MCF 10A (cell line): ENCODE data around the gene CHIT1. TPM values are rescaled to one million over a fixed set of nuclear protein-coding genes. Genes with fewer than 3 reads are reported as not detected.

ENCODE experiments used
- BruUV-seq: library from RNA; stranded (reverse); fragments of 400-500 nt; replicated peaks from 2 replicates; lab custom pipeline; 2021; lab: Mats Ljungman, UMichigan
- CTCF ChIA-PET: fragments of 300-600 bp; sonication (Branson Sonifier 250); formaldehyde crosslinking; extraction: SDS; loops from one replicate; lab custom pipeline; 2021; ENCODE audit warnings: antibody characterized with exemption, inconsistent platforms; lab: Yijun Ruan, JAX
- POLR2A ChIA-PET: fragments of 300-600, 350-650 bp; sonication (Branson Sonifier 250); formaldehyde crosslinking; extraction: SDS; loops from one replicate; lab custom pipeline; 2020; ENCODE audit warnings: antibody characterized with exemption, inconsistent platforms; lab: Yijun Ruan, JAX
- DNase-seq: peaks from one replicate; pipeline ENCODE4 v3.0.0-alpha.2; 2018; ENCODE audit not compliant: unreplicated experiment
- H3K27ac Mint-ChIP-seq: one replicate; pipeline ENCODE4 v1.8.0; 2022; ENCODE audit warnings: mild to moderate bottlenecking, low read depth, mixed read lengths; ENCODE audit not compliant: unreplicated experiment
- H3K27me3 Mint-ChIP-seq: one replicate; pipeline ENCODE4 v1.8.0; 2022; ENCODE audit warnings: mixed read lengths; ENCODE audit not compliant: insufficient read depth, unreplicated experiment
- H3K36me3 Mint-ChIP-seq: one replicate; pipeline ENCODE4 v1.8.0; 2022; ENCODE audit warnings: mild to moderate bottlenecking, moderate library complexity, mixed read lengths; ENCODE audit not compliant: insufficient read depth, unreplicated experiment
- H3K4me1 Mint-ChIP-seq: one replicate; pipeline ENCODE4 v1.8.0; 2022; ENCODE audit warnings: mixed read lengths; ENCODE audit not compliant: insufficient read depth, unreplicated experiment
- H3K4me3 Mint-ChIP-seq: one replicate; pipeline ENCODE4 v1.8.0; 2022; ENCODE audit warnings: mild to moderate bottlenecking, moderate library complexity, mixed read lengths; ENCODE audit not compliant: unreplicated experiment
- H3K9me3 Mint-ChIP-seq: one replicate; pipeline ENCODE4 v1.8.0; 2022; ENCODE audit warnings: mixed read lengths; ENCODE audit not compliant: unreplicated experiment
- CTCF ChIP-seq: fragments of 200-600 bp; IDR thresholded peaks from one replicate; pipeline ENCODE4 v1.8.0; 2022; ENCODE audit warnings: antibody characterized with exemption, mild to moderate bottlenecking; ENCODE audit not compliant: unreplicated experiment
- intact Hi-C: fragments of 100-400 bp; cut with micrococcal nuclease; formaldehyde crosslinking; loops from 2 replicates; pipeline ENCODE4 v1.14.1; 2022
- total RNA-seq: library from RNA; stranded (reverse); gene quantifications from 2 replicates; pipeline ENCODE4 v1.2.3, GENCODE V29; 2022

The CHIT1 gene
- total RNA-seq, 1 experiment from 2014 or later = not detected

GRCh38 chr1:203210350-203210749 is 19.1 kb downstream of the CHIT1 start:
- Mint-ChIP-seq H3K9me3 (no peaks in the 10 kb centered on the region), H3K27me3 (peaks cover 11% of the 10 kb centered on the region), H3K36me3 (no peaks in the 10 kb centered on the region), H3K4me1 (no peaks in the 10 kb centered on the region), H3K4me3 (no peak overlapping the region), H3K27ac (no peak overlapping the region)
- ChIA-PET POLR2A (interaction anchor here (0.7 to 1.2 kb wide), 3 partner anchors 23 to 174 kb away, joined by 3 read pairs; no protein-coding TSS in a partner anchor), CTCF (interaction anchor here (0.6 to 18.5 kb wide), 5 partner anchors 37 to 932 kb away, joined by 3 to 702 read pairs (median 113); no protein-coding TSS in a partner anchor)
- TF ChIP-seq CTCF = no peak
- BruUV-seq = no TSS peak
- no peak for DNase-seq
- intact Hi-C loops = no loop called here

GRCh38 chr1:203208181-203208580 is 21.3 kb downstream of the CHIT1 start:
- DNase-seq = no peak
- ChIA-PET CTCF (interaction anchor here (0.9 to 5.5 kb wide), 4 partner anchors 8 to 168 kb away, joined by 3 to 37 read pairs (median 10); no protein-coding TSS in a partner anchor), POLR2A (interaction anchor here (0.6 kb wide), 1 partner anchor 237 kb away, joined by 3 read pairs; no protein-coding TSS in a partner anchor)
- H3K4me1 Mint-ChIP-seq = no peaks in the 10 kb centered on the region
- peaks cover 11% of the 10 kb centered on the region for H3K27me3 Mint-ChIP-seq
- no peaks in the 10 kb centered on the region for H3K9me3 Mint-ChIP-seq
- TF ChIP-seq CTCF = no peak
- intact Hi-C loops = no loop called here
- no TSS peak for BruUV-seq
- no peak overlapping the region for H3K4me3 Mint-ChIP-seq
- H3K27ac Mint-ChIP-seq = no peak overlapping the region
- H3K36me3 Mint-ChIP-seq = no peaks in the 10 kb centered on the region

GRCh38 chr1:203207751-203208150 is 21.7 kb downstream of the CHIT1 start:
- no peaks in the 10 kb centered on the region for H3K9me3 Mint-ChIP-seq
- no peak for DNase-seq
- peaks cover 4% of the 10 kb centered on the region for H3K4me1 Mint-ChIP-seq
- intact Hi-C loops = no loop called here
- H3K27me3 Mint-ChIP-seq = peaks cover 11% of the 10 kb centered on the region
- no peaks in the 10 kb centered on the region for H3K36me3 Mint-ChIP-seq
- TF ChIP-seq CTCF = no peak
- H3K27ac Mint-ChIP-seq = no peak overlapping the region
- CTCF ChIA-PET = interaction anchor here (0.9 to 5.5 kb wide), 4 partner anchors 8 to 168 kb away, joined by 3 to 37 read pairs (median 10); no protein-coding TSS in a partner anchor
- no peak overlapping the region for H3K4me3 Mint-ChIP-seq
- POLR2A ChIA-PET = interaction anchor here (0.6 kb wide), 1 partner anchor 238 kb away, joined by 3 read pairs; no protein-coding TSS in a partner anchor
- no TSS peak for BruUV-seq

- ChIA-PET POLR2A (interaction anchor here (1.5 kb wide), 1 partner anchor 199 kb away, joined by 3 read pairs; the partner anchor contains the start of gene TMEM183A), CTCF (interaction anchor here (0.6 to 5.8 kb wide), 15 partner anchors 10 to 1011 kb away, joined by 3 to 69 read pairs (median 4); partner anchors contain the start of gene MYBPH)
- H3K4me1 Mint-ChIP-seq = peaks cover 9% of the 10 kb centered on the region
- intact Hi-C loops = no loop called here
- no peaks in the 10 kb centered on the region for H3K36me3 Mint-ChIP-seq
- H3K27ac Mint-ChIP-seq = no peak overlapping the region
- TF ChIP-seq CTCF = no peak
- H3K4me3 Mint-ChIP-seq = no peak overlapping the region
- BruUV-seq = no TSS peak
- H3K27me3 Mint-ChIP-seq = peaks cover 11% of the 10 kb centered on the region
- H3K9me3 Mint-ChIP-seq = no peaks in the 10 kb centered on the region
- DNase-seq = no peak
Measured at GRCh38 chr1:203206129-203206687, 23.3 kb downstream of the CHIT1 start.
